NB4 (cell line): ENCODE data around the gene RBBP8.
"Not testable (repeated sequence)": the region's sequence is repeated elsewhere in the genome, so short reads cannot be mapped to it uniquely, and the experiment has no call there.

Experiments used
- DNase-seq: peaks from one replicate; pipeline ENCODE4 v3.0.0; 2010; ENCODE audit warnings: low read depth
- H3K4me3 ChIP-seq: one replicate; pipeline ENCODE4 v1.5.1; 2011; ENCODE audit warnings: mild to moderate bottlenecking, low read depth, low read length, moderate library complexity
- MAX ChIP-seq: IDR thresholded peaks from 2 replicates; pipeline ENCODE4 v1.6.1; 2011; ENCODE audit warnings: low read depth, low read length
- MYC ChIP-seq: IDR thresholded peaks from 2 replicates; pipeline ENCODE4 v1.6.1; 2011; ENCODE audit warnings: low read depth, low read length
- POLR2A ChIP-seq: IDR thresholded peaks from 2 replicates; pipeline ENCODE4 v1.6.1; 2011; ENCODE audit warnings: mild to moderate bottlenecking; ENCODE audit not compliant: insufficient read length; ENCODE audit errors: extremely low read depth
- TF ChIP-seq, protein P1 (sequence below): IDR thresholded peaks from one replicate; pipeline ENCODE4 v1.5.1; 2012; ENCODE audit warnings: low read depth, low read length

RBBP8 gene

GRCh38 chr18:22933206-22933965 lies at the start of gene RBBP8:
RBBP8 (plus strand) TSS chr18:22933328; CDS start chr18:22936852, 3,524 bp downstream.
- TF ChIP-seq MAX (no peak), POLR2A (peak; percentile 53), MYC (0 out of 2 replicates have a peak, but pooled peaks have one; percentile 12)
- TF ChIP-seq, protein P1, sequence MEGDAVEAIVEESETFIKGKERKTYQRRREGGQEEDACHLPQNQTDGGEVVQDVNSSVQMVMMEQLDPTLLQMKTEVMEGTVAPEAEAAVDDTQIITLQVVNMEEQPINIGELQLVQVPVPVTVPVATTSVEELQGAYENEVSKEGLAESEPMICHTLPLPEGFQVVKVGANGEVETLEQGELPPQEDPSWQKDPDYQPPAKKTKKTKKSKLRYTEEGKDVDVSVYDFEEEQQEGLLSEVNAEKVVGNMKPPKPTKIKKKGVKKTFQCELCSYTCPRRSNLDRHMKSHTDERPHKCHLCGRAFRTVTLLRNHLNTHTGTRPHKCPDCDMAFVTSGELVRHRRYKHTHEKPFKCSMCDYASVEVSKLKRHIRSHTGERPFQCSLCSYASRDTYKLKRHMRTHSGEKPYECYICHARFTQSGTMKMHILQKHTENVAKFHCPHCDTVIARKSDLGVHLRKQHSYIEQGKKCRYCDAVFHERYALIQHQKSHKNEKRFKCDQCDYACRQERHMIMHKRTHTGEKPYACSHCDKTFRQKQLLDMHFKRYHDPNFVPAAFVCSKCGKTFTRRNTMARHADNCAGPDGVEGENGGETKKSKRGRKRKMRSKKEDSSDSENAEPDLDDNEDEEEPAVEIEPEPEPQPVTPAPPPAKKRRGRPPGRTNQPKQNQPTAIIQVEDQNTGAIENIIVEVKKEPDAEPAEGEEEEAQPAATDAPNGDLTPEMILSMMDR: no peak
- peak within 1 kb of the TSS; percentile 93 for H3K4me3 ChIP-seq
- peak; percentile 92 for DNase-seq

DNA sequence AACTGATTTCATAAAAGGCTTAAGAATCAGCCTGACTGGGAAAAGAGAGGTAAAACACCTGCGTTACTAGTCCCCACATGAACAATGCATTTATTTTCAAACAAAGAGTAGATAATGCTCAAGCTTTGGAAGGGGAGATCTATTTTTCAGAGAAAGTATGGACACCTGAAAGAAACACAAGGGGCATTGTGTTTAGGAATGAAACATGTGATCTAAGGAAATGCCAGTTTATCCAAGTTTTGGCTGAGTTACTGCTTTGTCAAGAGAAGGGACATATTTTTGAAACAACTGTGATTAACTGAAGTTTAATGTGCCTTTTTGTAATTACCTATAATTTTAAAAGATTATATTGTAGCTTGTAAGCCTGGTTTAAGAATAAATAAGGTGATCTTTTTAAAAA lies 49.3 kb upstream of the RBBP8 start:
- DNase-seq: no peak
- H3K4me3 ChIP-seq: no peak overlapping the region
- TF ChIP-seq MAX (no peak), POLR2A (no peak), MYC (no peak)
- TF ChIP-seq, protein P1: no peak

GRCh38 chr18:22885694-22886093 lies 47.4 kb upstream of the RBBP8 start:
- not testable (repeated sequence) for H3K4me3 ChIP-seq, DNase-seq

DNA sequence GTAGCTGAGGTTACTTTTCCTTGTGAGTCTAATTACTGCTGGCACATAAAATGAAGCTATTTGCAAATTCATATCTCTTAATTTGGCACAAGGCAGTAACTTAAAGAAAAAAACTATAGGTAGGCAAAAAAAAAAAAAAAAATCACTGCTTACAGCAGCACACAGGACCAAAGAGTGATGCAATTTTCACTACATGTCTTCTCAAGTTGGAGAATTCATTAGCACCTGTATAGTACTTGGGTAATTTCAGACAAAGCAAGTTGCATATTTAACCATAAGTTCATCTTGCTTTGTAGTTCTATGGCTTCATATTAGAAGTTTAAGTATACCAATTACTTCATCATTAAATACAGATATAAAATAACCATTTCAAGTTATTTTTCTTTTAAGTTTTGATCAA lies 33.7 kb upstream of the RBBP8 start:
- no peak for DNase-seq
- H3K4me3 ChIP-seq: no peak overlapping the region
- TF ChIP-seq MYC: no peak
- TF ChIP-seq MAX: no peak
- no peak for TF ChIP-seq POLR2A
- TF ChIP-seq, protein P1: no peak

GRCh38 chr18:22900558-22901238 lies 32.4 kb upstream of the RBBP8 start:
- no peak for DNase-seq
- no peak overlapping the region for H3K4me3 ChIP-seq
- TF ChIP-seq POLR2A (no peak), MYC (no peak)
- TF ChIP-seq, protein P1: no peak

- TF ChIP-seq POLR2A (no peak), MYC (no peak), MAX (no peak)
- TF ChIP-seq, protein P1: no peak
- H3K4me3 ChIP-seq: no peak overlapping the region
- DNase-seq: no peak
These were observed 31.0 kb upstream of the RBBP8 start for GRCh38 chr18:22902093-22902492.

- not testable (repeated sequence) for DNase-seq, H3K4me3 ChIP-seq
These were observed 29.9 kb upstream of the RBBP8 start for GRCh38 chr18:22903248-22903647.
